Osteoblast (primary cell): Measurements from ENCODE around the gene SCN2B. TPM values are rescaled to one million over a fixed set of nuclear protein-coding genes. Genes with fewer than 3 reads are reported as not detected.

Source experiments
- DNase-seq: peaks from one replicate; pipeline ENCODE4 v3.0.0; 2011; ENCODE audit warnings: low spot score, mixed read lengths; ENCODE audit not compliant: insufficient read length; ENCODE audit errors: missing footprints
- H2AFZ ChIP-seq: 2 replicates; pipeline ENCODE4 v1.6.0; 2011; ENCODE audit warnings: mild to moderate bottlenecking, low read length
- H3K27ac ChIP-seq: 2 replicates; pipeline ENCODE4 v1.5.1; 2011; ENCODE audit warnings: mild to moderate bottlenecking, low read depth, low read length, moderate library complexity
- H3K27me3 ChIP-seq: 2 replicates; pipeline ENCODE4 v1.6.0; 2012; ENCODE audit warnings: mild to moderate bottlenecking, control low read depth, inconsistent platforms, low read length, moderate library complexity; ENCODE audit not compliant: insufficient read depth
- H3K36me3 ChIP-seq: 2 replicates; pipeline ENCODE4 v1.5.1; 2011; ENCODE audit warnings: mild to moderate bottlenecking, low read length, control low read depth, moderate library complexity; ENCODE audit not compliant: insufficient read depth
- H3K4me1 ChIP-seq: 2 replicates; pipeline ENCODE4 v1.5.1; 2011; ENCODE audit warnings: mild to moderate bottlenecking, low read length, control low read depth, moderate library complexity; ENCODE audit not compliant: insufficient read depth
- H3K4me2 ChIP-seq: 2 replicates; pipeline ENCODE4 v1.6.0; 2011; ENCODE audit warnings: mild to moderate bottlenecking, low read length; ENCODE audit not compliant: insufficient read depth
- H3K4me3 ChIP-seq: fragments of 200-600 bp; sonication (generic); 3 replicates; pipeline ENCODE4 v1.5.1; 2012; ENCODE audit warnings: mild to moderate bottlenecking, low read length, inconsistent platforms; ENCODE audit not compliant: insufficient read depth
- H3K79me2 ChIP-seq: 2 replicates; pipeline ENCODE4 v1.6.0; 2012; ENCODE audit warnings: mild to moderate bottlenecking, low read length, control low read depth, inconsistent platforms; ENCODE audit not compliant: insufficient read depth
- H3K9me3 ChIP-seq: 2 replicates; pipeline ENCODE4 v1.5.1; 2011; ENCODE audit warnings: low read depth, low read length, control low read depth
- H4K20me1 ChIP-seq: 2 replicates; pipeline ENCODE4 v1.6.0; 2012; ENCODE audit warnings: mild to moderate bottlenecking, low read length, control low read depth; ENCODE audit not compliant: insufficient read depth
- total RNA-seq: library from RNA; depleted of rRNA; stranded (reverse); fragments of >200 nt; gene quantifications from 2 replicates; pipeline ENCODE4 v1.2.3, GENCODE V29; 2012
- TF ChIP-seq, protein P1 (sequence below): IDR thresholded peaks from 2 replicates; pipeline ENCODE4 v1.5.1; 2011; ENCODE audit warnings: mild to moderate bottlenecking, low read depth, low read length, moderate library complexity; ENCODE audit errors: extremely low read depth

Gene SCN2B
- total RNA-seq, 1 donor: not detected

DNA sequence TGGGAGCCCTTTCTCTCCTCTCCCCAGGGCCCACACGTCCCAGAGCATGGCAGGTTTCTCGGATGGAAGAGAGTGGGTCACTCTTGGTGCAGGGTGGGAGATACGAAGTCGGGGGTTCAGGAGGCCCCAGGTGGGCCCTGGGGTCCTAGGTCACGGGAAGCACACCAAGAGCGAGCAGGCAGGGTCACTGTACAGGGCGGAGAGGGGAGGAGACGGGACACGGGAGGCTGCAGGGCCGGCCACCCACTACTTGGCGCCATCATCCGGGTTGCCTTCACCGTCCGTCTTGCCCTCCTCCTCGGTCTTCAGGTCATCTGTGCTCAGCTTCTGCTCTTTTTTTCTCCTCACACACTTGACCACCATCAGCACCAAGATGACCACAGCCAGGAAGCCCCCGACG lies 9.8 kb downstream of the SCN2B start:
- Histone ChIP-seq H4K20me1 (no peaks in the 10 kb centered on the region), H2AFZ (no peak overlapping the region)

DNA sequence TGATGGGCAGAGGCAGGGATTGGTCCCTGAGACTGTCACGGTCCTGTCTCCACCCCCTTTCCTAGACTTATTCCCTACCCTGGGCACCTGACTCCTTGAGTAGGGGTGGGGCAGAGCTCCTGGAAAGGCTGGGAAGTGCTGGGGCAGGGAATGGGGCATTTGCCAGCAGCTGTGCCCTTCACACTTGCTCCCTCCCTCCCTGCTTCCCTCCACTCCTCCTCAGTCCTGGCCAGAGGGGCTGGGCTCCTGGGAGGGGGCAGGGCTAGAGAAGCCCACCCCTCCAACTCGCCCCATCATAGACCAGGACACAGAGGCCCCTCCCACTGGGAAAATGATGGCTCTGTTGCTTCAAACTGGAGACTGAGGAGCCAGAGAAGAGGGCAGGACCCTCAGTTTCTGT lies 11.6 kb downstream of the SCN2B start:
- DNase-seq: peak; percentile 66
- no peaks in the 10 kb centered on the region for H3K79me2 ChIP-seq
- TF ChIP-seq, protein P1, sequence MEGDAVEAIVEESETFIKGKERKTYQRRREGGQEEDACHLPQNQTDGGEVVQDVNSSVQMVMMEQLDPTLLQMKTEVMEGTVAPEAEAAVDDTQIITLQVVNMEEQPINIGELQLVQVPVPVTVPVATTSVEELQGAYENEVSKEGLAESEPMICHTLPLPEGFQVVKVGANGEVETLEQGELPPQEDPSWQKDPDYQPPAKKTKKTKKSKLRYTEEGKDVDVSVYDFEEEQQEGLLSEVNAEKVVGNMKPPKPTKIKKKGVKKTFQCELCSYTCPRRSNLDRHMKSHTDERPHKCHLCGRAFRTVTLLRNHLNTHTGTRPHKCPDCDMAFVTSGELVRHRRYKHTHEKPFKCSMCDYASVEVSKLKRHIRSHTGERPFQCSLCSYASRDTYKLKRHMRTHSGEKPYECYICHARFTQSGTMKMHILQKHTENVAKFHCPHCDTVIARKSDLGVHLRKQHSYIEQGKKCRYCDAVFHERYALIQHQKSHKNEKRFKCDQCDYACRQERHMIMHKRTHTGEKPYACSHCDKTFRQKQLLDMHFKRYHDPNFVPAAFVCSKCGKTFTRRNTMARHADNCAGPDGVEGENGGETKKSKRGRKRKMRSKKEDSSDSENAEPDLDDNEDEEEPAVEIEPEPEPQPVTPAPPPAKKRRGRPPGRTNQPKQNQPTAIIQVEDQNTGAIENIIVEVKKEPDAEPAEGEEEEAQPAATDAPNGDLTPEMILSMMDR: no peak
- no peaks in the 10 kb centered on the region for H3K4me1 ChIP-seq
- no peak overlapping the region for H3K27ac ChIP-seq
- no peak overlapping the region for H3K4me2 ChIP-seq
- no peak overlapping the region for H3K4me3 ChIP-seq
- no peak overlapping the region for H2AFZ ChIP-seq
- no peaks in the 10 kb centered on the region for H3K9me3 ChIP-seq
- peaks cover 9% of the 10 kb centered on the region for H3K27me3 ChIP-seq
- no peaks in the 10 kb centered on the region for H3K36me3 ChIP-seq
- no peaks in the 10 kb centered on the region for H4K20me1 ChIP-seq

More for the DNA sequence above, 9.8 kb downstream of the SCN2B start:
- H3K4me1 ChIP-seq: no peaks in the 10 kb centered on the region
- no peaks in the 10 kb centered on the region for H3K79me2 ChIP-seq
- no peak overlapping the region for H3K27ac ChIP-seq
- H3K9me3 ChIP-seq: no peaks in the 10 kb centered on the region
- no peak overlapping the region for H3K4me3 ChIP-seq
- no peak for DNase-seq
- no peak overlapping the region for H3K4me2 ChIP-seq
- peaks cover 3% of the 10 kb centered on the region for H3K27me3 ChIP-seq
- TF ChIP-seq, protein P1: no peak
- H3K36me3 ChIP-seq: no peaks in the 10 kb centered on the region

DNA sequence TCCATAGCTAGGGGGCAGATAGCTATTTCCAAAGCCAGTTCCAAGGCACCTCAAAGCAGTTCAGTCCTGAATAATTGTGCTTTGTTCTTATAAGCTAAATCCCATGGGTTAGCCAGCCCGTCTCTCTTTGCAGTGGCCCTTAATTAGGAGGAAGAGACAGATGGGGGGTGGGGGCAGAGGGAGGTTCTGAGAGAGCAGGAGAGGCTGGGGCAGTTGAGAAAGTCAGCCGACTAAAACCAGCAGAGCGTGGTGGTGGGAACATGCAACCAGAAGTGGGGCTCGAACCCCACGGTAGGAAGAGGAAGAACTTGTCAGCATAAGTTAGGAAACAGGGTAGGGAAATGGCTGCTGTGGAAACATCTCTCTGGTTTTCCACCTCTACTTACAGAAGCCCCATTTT lies 12.9 kb downstream of the SCN2B start:
- no peaks in the 10 kb centered on the region for H3K9me3 ChIP-seq
- H3K4me3 ChIP-seq: no peak overlapping the region
- no peaks in the 10 kb centered on the region for H3K79me2 ChIP-seq
- peak; percentile 46 for DNase-seq
- H3K4me1 ChIP-seq: no peaks in the 10 kb centered on the region
- no peaks in the 10 kb centered on the region for H3K36me3 ChIP-seq
- H4K20me1 ChIP-seq: no peaks in the 10 kb centered on the region
- no peak overlapping the region for H3K27ac ChIP-seq
- peaks cover 11% of the 10 kb centered on the region for H3K27me3 ChIP-seq
- no peak overlapping the region for H2AFZ ChIP-seq
- H3K4me2 ChIP-seq: no peak overlapping the region
- TF ChIP-seq, protein P1: no peak

DNA sequence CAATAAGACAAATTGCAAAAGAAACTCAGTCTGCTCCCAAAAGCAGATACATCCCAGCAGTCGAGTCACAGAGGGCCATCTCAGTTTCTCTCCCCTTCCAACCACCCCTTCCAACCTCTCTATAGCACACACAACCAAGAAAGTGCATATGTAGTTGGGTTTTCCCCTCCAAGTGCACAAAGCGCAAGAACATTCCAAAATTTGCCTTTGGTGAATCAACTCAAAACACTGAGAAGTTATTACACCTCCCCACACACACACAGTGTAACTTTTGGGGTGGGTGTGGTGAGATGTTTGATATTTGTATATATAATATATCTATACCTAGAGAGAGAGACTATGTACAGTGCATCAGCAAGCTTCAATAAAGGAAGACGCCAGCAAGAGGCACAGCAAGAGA lies 13.6 kb downstream of the SCN2B start:
- H3K79me2 ChIP-seq: no peaks in the 10 kb centered on the region
- H2AFZ ChIP-seq: no peak overlapping the region
- TF ChIP-seq, protein P1: no peak
- H3K9me3 ChIP-seq: no peaks in the 10 kb centered on the region
- H3K27me3 ChIP-seq: peaks cover 12% of the 10 kb centered on the region
- H3K4me2 ChIP-seq: no peak overlapping the region
- H3K4me1 ChIP-seq: no peaks in the 10 kb centered on the region
- H3K36me3 ChIP-seq: no peaks in the 10 kb centered on the region
- peak; percentile 37 for DNase-seq
- no peak overlapping the region for H3K4me3 ChIP-seq
- no peak overlapping the region for H3K27ac ChIP-seq
- no peaks in the 10 kb centered on the region for H4K20me1 ChIP-seq
